H1 (cell line): ENCODE data around the gene MEIOB. TPM values are rescaled to one million over a fixed set of nuclear protein-coding genes. Genes with fewer than 3 reads are reported as not detected.

Experiments used
- CTCF ChIA-PET: fragments of 300-600 bp; sonication (Branson Sonifier 250); formaldehyde crosslinking; loops from one replicate; lab custom pipeline; 2021; ENCODE audit not compliant: partially characterized antibody; lab: Charles Lee
- POLR2A ChIA-PET: fragments of 300-600 bp; sonication (Branson Sonifier 250); formaldehyde crosslinking; loops from one replicate; lab custom pipeline; 2021; ENCODE audit warnings: inconsistent platforms; ENCODE audit not compliant: partially characterized antibody; lab: Charles Lee
- DNase-seq, 2 experiments: peaks; one replicate each; pipeline versions ENCODE4 v3.0.0 to v3.0.0-alpha.2; 2010 to 2022; ENCODE audit warnings: low spot score in 2 of 2, low read depth in 1 of 2, mixed read lengths in 1 of 2
- FAIRE-seq: peaks from 2 replicates; lab custom pipeline; 2011; peaks lifted over from hg19 to GRCh38; lab: Jason Lieb, UNC
- H2AFZ ChIP-seq: 2 replicates; pipeline ENCODE4 v1.8.1; 2012; ENCODE audit warnings: low read length, inconsistent platforms
- H2AK5ac ChIP-seq: 2 replicates; pipeline ENCODE4 v1.6.1; 2013; ENCODE audit warnings: low read depth, low read length
- H2BK120ac ChIP-seq: replicated peaks from 2 replicates; pipeline ENCODE3; 2013; ENCODE audit warnings: low read depth, low read length, inconsistent platforms
- H2BK12ac ChIP-seq: 2 replicates; pipeline ENCODE4 v1.6.1; 2013; ENCODE audit warnings: low read depth, low read length
- H2BK15ac ChIP-seq: 2 replicates; pipeline ENCODE4 v1.6.1; 2013; ENCODE audit warnings: low read length
- H2BK20ac ChIP-seq: 2 replicates; pipeline ENCODE4 v1.6.1; 2013; ENCODE audit warnings: low read length
- H2BK5ac ChIP-seq: 2 replicates; pipeline ENCODE4 v1.6.1; 2013; ENCODE audit warnings: low read depth, low read length
- H3K14ac ChIP-seq: 2 replicates; pipeline ENCODE4 v1.6.1; 2013; ENCODE audit warnings: inconsistent platforms; ENCODE audit not compliant: insufficient read length
- H3K18ac ChIP-seq: 2 replicates; pipeline ENCODE4 v1.6.1; 2013; ENCODE audit warnings: low read length; ENCODE audit errors: extremely low read depth
- H3K23ac ChIP-seq: 2 replicates; pipeline ENCODE4 v1.6.1; 2013; ENCODE audit warnings: inconsistent platforms; ENCODE audit not compliant: insufficient read length
- H3K23me2 ChIP-seq: 2 replicates; pipeline ENCODE4 v1.6.1; 2013; ENCODE audit warnings: low read depth, low read length
- H3K27ac ChIP-seq: 2 replicates; pipeline ENCODE4 v1.6.1; 2011; ENCODE audit warnings: low read depth, low read length, inconsistent platforms
- H3K27me3 ChIP-seq, 4 experiments: replicated peaks in 1 of 4; 1 replicate in 1 of 4; 2 replicates in 3 of 4; pipeline versions ENCODE4 v1.6.1 to v1.8.1; 2011 to 2013; ENCODE audit warnings: low read length in 3 of 4, mild to moderate bottlenecking in 3 of 4, inconsistent platforms in 2 of 4, mixed read lengths in 2 of 4, moderate library complexity in 1 of 4; ENCODE audit not compliant: control insufficient read depth in 3 of 4, insufficient read depth in 3 of 4; ENCODE audit errors: extremely low read depth in 1 of 4
- H3K36me3 ChIP-seq, 4 experiments: 2 replicates each; pipeline versions ENCODE4 v1.6.1 to v1.8.1; 2011 to 2013; ENCODE audit warnings: mild to moderate bottlenecking in 4 of 4, low read length in 3 of 4, moderate library complexity in 2 of 4, control low read depth in 1 of 4, inconsistent platforms in 1 of 4; ENCODE audit not compliant: insufficient read depth in 4 of 4, control insufficient read depth in 2 of 4
- H3K4ac ChIP-seq: replicated peaks from 2 replicates; pipeline ENCODE3; 2013; ENCODE audit warnings: low read length, low read depth, mixed read lengths, inconsistent platforms; ENCODE audit not compliant: insufficient read length
- H3K4me1 ChIP-seq, 4 experiments: replicated peaks in 1 of 4; 1 replicate in 1 of 4; 2 replicates in 3 of 4; pipeline versions ENCODE4 v1.6.1 to v1.8.1; 2011 to 2013; ENCODE audit warnings: low read length in 3 of 4, inconsistent platforms in 2 of 4, mixed read lengths in 1 of 4; ENCODE audit not compliant: insufficient read depth in 4 of 4, control insufficient read depth in 3 of 4
- H3K4me2 ChIP-seq, 2 experiments: 2 replicates each; pipeline versions ENCODE4 v1.6.1 to v1.8.1; 2011 to 2013; ENCODE audit warnings: low read depth in 2 of 2, low read length in 2 of 2, control low read depth in 1 of 2, inconsistent platforms in 1 of 2, mild to moderate bottlenecking in 1 of 2; ENCODE audit not compliant: insufficient read depth in 1 of 2
- H3K4me3 ChIP-seq, 4 experiments: fragments of 200-600, 300-600 bp in 1 of 4; sonication (generic), shearing (Covaris generic), sonication (Bioruptor Twin) in 1 of 4; 2 replicates each; pipeline versions ENCODE4 v1.5.1 to v1.8.1; 2011 to 2016; ENCODE audit warnings: low read length in 4 of 4, low read depth in 3 of 4, control low read depth in 2 of 4, inconsistent platforms in 2 of 4, mild to moderate bottlenecking in 2 of 4, mixed read lengths in 1 of 4, moderate library complexity in 1 of 4; ENCODE audit not compliant: insufficient read depth in 2 of 4; ENCODE audit errors: extremely low read depth in 1 of 4
- H3K56ac ChIP-seq: replicated peaks from 2 replicates; pipeline ENCODE3; 2013; ENCODE audit warnings: low read depth, mild to moderate bottlenecking, mixed read lengths, low read length, inconsistent platforms; ENCODE audit not compliant: insufficient read length
- H3K79me1 ChIP-seq: 2 replicates; pipeline ENCODE4 v1.6.1; 2013; ENCODE audit warnings: low read depth, low read length, control low read depth
- H3K79me2 ChIP-seq, 2 experiments: 2 replicates each; pipeline versions ENCODE4 v1.6.1 to v1.8.1; 2012 to 2013; ENCODE audit warnings: low read length in 2 of 2, mild to moderate bottlenecking in 2 of 2, inconsistent platforms in 1 of 2; ENCODE audit not compliant: insufficient read depth in 2 of 2, control insufficient read depth in 1 of 2
- H3K9ac ChIP-seq, 4 experiments: replicated peaks in 1 of 4; 1 replicate in 1 of 4; 2 replicates in 3 of 4; pipeline versions ENCODE4 v1.6.1 to v1.8.1; 2011 to 2013; ENCODE audit warnings: low read depth in 3 of 4, low read length in 3 of 4, control low read depth in 2 of 4, mild to moderate bottlenecking in 2 of 4, moderate library complexity in 2 of 4, inconsistent platforms in 1 of 4; ENCODE audit errors: extremely low read depth in 1 of 4
- H3K9me3 ChIP-seq, 2 experiments: 2 replicates each; pipeline versions ENCODE4 v1.6.1 to v1.8.1; 2012 to 2013; ENCODE audit warnings: mild to moderate bottlenecking in 2 of 2, moderate library complexity in 2 of 2, control low read depth in 1 of 2, inconsistent platforms in 1 of 2, low read depth in 1 of 2, low read length in 1 of 2, mixed read lengths in 1 of 2; ENCODE audit not compliant: insufficient read depth in 2 of 2
- H4K20me1 ChIP-seq, 2 experiments: replicated peaks in 1 of 2; 2 replicates each; pipeline versions ENCODE3 to v1.8.1; 2011 to 2013; ENCODE audit warnings: inconsistent platforms in 2 of 2, low read length in 2 of 2, mild to moderate bottlenecking in 1 of 2; ENCODE audit not compliant: insufficient read depth in 2 of 2, control insufficient read depth in 1 of 2
- H4K5ac ChIP-seq: 2 replicates; pipeline ENCODE4 v1.6.1; 2013; ENCODE audit warnings: low read length, low read depth, mixed read lengths, inconsistent platforms; ENCODE audit not compliant: insufficient read length
- H4K8ac ChIP-seq: 2 replicates; pipeline ENCODE4 v1.8.0; 2013; ENCODE audit warnings: mild to moderate bottlenecking, moderate library complexity, low read length, inconsistent platforms; ENCODE audit not compliant: insufficient read depth; ENCODE audit errors: extremely low read depth
- H4K91ac ChIP-seq: replicated peaks from 2 replicates; pipeline ENCODE3; 2013; ENCODE audit warnings: low read length, mixed read lengths, inconsistent platforms; ENCODE audit not compliant: insufficient read length
- CEBPB ChIP-seq: IDR thresholded peaks from 2 replicates; pipeline ENCODE4 v1.6.1; 2012; ENCODE audit warnings: low read depth, low read length
- MAX ChIP-seq: IDR thresholded peaks from 2 replicates; pipeline ENCODE4 v1.6.1; 2012; ENCODE audit warnings: inconsistent platforms
- WGBS, 2 experiments: shearing (Covaris generic) in 1 of 2; methylation state at CpG; one replicate each; pipeline versions ENCODE4 v1.1.6 to v1.1.7; 2013 to 2015; ENCODE audit warnings: low lambda C conversion rate in 2 of 2, mixed read lengths in 2 of 2, inconsistent platforms in 1 of 2, low coverage in 1 of 2, missing lambda C conversion rate in 1 of 2; ENCODE audit not compliant: insufficient replicate concordance in 2 of 2, insufficient coverage in 1 of 2, insufficient read length in 1 of 2; ENCODE audit errors: extremely low coverage in 1 of 2, missing lambda C conversion rate in 1 of 2; 5-methylcytosine and 5-hydroxymethylcytosine counted together
- polyA plus RNA-seq, 7 experiments: library from polyadenylated mRNA; depleted of rRNA in 3 of 7; stranded (reverse) in 5 of 7; unstranded in 2 of 7; fragments of >200 nt in 5 of 7; fragments of 200-250 nt in 2 of 7; gene quantifications; 1 replicate in 5 of 7; 2 replicates in 1 of 7; 4 replicates in 1 of 7; pipeline versions ENCODE4 v1.2.1 to v1.2.3, GENCODE V29; 2011 to 2013; ENCODE audit warnings: missing spikeins in 2 of 7, mixed read lengths in 2 of 7
- total RNA-seq: library from RNA; stranded (reverse); fragmentation: NEBNext Ultra II Directional; extraction: Animal tissue kit (Norgen Biotek cat#: 25700); gene quantifications from 2 replicates; pipeline ENCODE4 v1.2.1, GENCODE V29; 2021

MEIOB gene
- total and polyA plus RNA-seq, 2 of the 8 experiments (the other 6 are each of a cell fraction or from before 2014, with no cell fraction given), result 0.63 to 1.1 TPM

- Histone ChIP-seq H3K27me3 (peaks cover 39 to 66% (median 58%) of the 10 kb centered on the region in 4 experiments), H3K79me1 (no peaks in the 10 kb centered on the region), H2BK120ac (no peak overlapping the region), H3K56ac (no peak overlapping the region), H3K4ac (no peak overlapping the region), H3K23me2 (peaks cover 9% of the 10 kb centered on the region; the same call in 1 of the 2 replicates), H4K91ac (no peak overlapping the region), H3K14ac (no peak overlapping the region), H4K20me1 (peaks cover 4 to 9% of the 10 kb centered on the region in 2 experiments), H4K8ac (no peak overlapping the region), H2BK20ac (0 out of 2 replicates have a peak overlapping the region, but pooled peaks have one; percentile 72), H3K4me3 (no peak overlapping the region), H2BK15ac (0 out of 2 replicates have a peak overlapping the region, but pooled peaks have one; percentile 40), H2AFZ (no peak overlapping the region), H3K36me3 (peaks cover 0 to 7% (median 0%) of the 10 kb centered on the region in 4 experiments; a peak in 1 of 8 replicates), H3K79me2 (no peaks in the 10 kb centered on the region), H3K4me2 (peak overlapping the region in 1 of 2 experiments; percentile 65; a peak in 1 of 4 replicates)
- FAIRE-seq, result no peak
- 73% methylated on average over 23 of the region's 25 CpGs; no CpG with 5 or more reads in 1 of the 2 experiments for WGBS, 2 experiments
- POLR2A ChIA-PET, result interaction anchor here (0.5 to 2.8 kb wide), 8 partner anchors 8 to 89 kb away, joined by 3 to 15 read pairs (median 6); partner anchors contain the start of genes FAHD1, HAGH and RPS2
- TF ChIP-seq CEBPB (no peak), MAX (peak; percentile 54)
- TF ChIP-seq, all 59 proteins: peak for 1
- H2BK5ac ChIP-seq, result no peak overlapping the region
- no peak overlapping the region for H3K27ac ChIP-seq
- 0 out of 2 replicates have a peak overlapping the region, but pooled peaks have one; percentile 60 for H2BK12ac ChIP-seq
- no peak for DNase-seq
- H3K4me1 ChIP-seq, result peaks cover 0 to 37% (median 23%) of the 10 kb centered on the region in 4 experiments; a peak in 6 of 7 replicates
- no peak overlapping the region for H3K23ac ChIP-seq
- H3K9me3 ChIP-seq, result no peaks in the 10 kb centered on the region
- CTCF ChIA-PET, result interaction anchor here (0.7 to 4.0 kb wide), 11 partner anchors 8 to 148 kb away, joined by 3 to 19 read pairs (median 3); no protein-coding TSS in a partner anchor
- no peak overlapping the region for H2AK5ac ChIP-seq
- no peak overlapping the region for H3K9ac ChIP-seq
- H4K5ac ChIP-seq, result no peak overlapping the region
- no peak overlapping the region; the same call in 1 of the 2 replicates for H3K18ac ChIP-seq
Measured at GRCh38 chr16:1915732-1916639, 44.0 kb upstream of the MEIOB start.
